Psoas muscle (tissue), 8 donors: ENCODE data around the gene SPRYD3. TPM values are rescaled to one million over a fixed set of nuclear protein-coding genes. Genes with fewer than 3 reads are reported as not detected.

Experiments
- ATAC-seq, 4 donors: fragments of 200-7000 bp; cut with Tn5 transposase; one replicate each; pipeline ENCODE4 v1.9.1; 2020; ENCODE audit warnings: moderate library complexity in 3 of 4, mild to moderate bottlenecking in 2 of 4
- DNase-seq, 2 donors: peaks; one replicate each; pipeline ENCODE4 v3.0.0-alpha.2; 2020
- H3K27ac ChIP-seq: fragments of 200-600 bp; one replicate; pipeline ENCODE4 v1.8.0; 2022
- H3K27me3 ChIP-seq, 3 donors: fragments of 200-600 bp in 1 of 3; one replicate each; pipeline versions ENCODE4 v1.6.1 to v1.8.0; 2013 to 2022; ENCODE audit warnings: low read length in 2 of 3, mild to moderate bottlenecking in 2 of 3, moderate library complexity in 1 of 3; ENCODE audit not compliant: insufficient read depth in 3 of 3
- H3K36me3 ChIP-seq, 2 donors: fragments of 200-600 bp in 1 of 2; one replicate each; pipeline versions ENCODE4 v1.6.1 to v1.8.0; 2013 to 2022; ENCODE audit warnings: low read depth in 1 of 2, mild to moderate bottlenecking in 1 of 2, moderate library complexity in 1 of 2; ENCODE audit not compliant: insufficient read depth in 1 of 2
- H3K4me1 ChIP-seq: fragments of 200-600 bp; one replicate; pipeline ENCODE4 v1.8.0; 2022
- H3K4me3 ChIP-seq: fragments of 200-600 bp; one replicate; pipeline ENCODE4 v1.8.0; 2022; ENCODE audit warnings: mild to moderate bottlenecking
- H3K9me3 ChIP-seq: fragments of 200-600 bp; one replicate; pipeline ENCODE4 v1.8.0; 2022
- CTCF ChIP-seq: fragments of 200-600 bp; IDR thresholded peaks from one replicate; pipeline ENCODE4 v1.8.0; 2022; ENCODE audit warnings: antibody characterized with exemption
- WGBS, 3 donors: extraction: QIAGEN DNeasy Blood & Tissue Kit; methylation state at CpG; one replicate each; pipeline versions ENCODE4 v1.1.6 to v1.1.7; 2013; 5-methylcytosine and 5-hydroxymethylcytosine counted together
- intact Hi-C, 2 donors: fragments of 100-400 bp; cut with DNase I; formaldehyde crosslinking; loops; one replicate each; pipeline versions ENCODE4 v1.11.0 to v1.14.2; 2022
- polyA plus RNA-seq, 3 donors: library from polyadenylated mRNA; stranded (reverse); fragments of 200-250 nt; gene quantifications; one replicate each; pipeline ENCODE4 v1.2.3, GENCODE V29; 2013
- total RNA-seq, 4 donors: library from RNA; stranded (reverse); fragmentation: NEBNext Ultra II Directional in 2 of 4; extraction: Animal tissue kit (Norgen Biotek cat#: 25700) in 2 of 4; gene quantifications; one replicate each; pipeline versions ENCODE4 v1.2.1 to v1.2.4, GENCODE V29; 2021 to 2023
- donor health status: healthy with polysubstance abuse.
- donor health status: DM: no; HTN: no; CAD: no; lungs with moderate emphysema.
- donor health status: Bipolar disorder and iron deficiency.
- donor health status: healthy.
- donor health status: DM: yes; HTN: yes; CAD: no.
- donor health status: DM: no; HTN: no; CAD: no.
- donor health status: DM: no; HTN: no; CAD: no.
- donor health status: DM: yes; HTN: yes; CAD: no.

SPRYD3 gene
- total and polyA plus RNA-seq, 7 donors: 16.5 to 49.1 (median 21.8) TPM

- DNase-seq: peak; percentile 62 to 90
- Histone ChIP-seq H3K27ac (peak overlapping the region; percentile 30), H3K4me1 (peaks cover 31% of the 10 kb centered on the region), H3K9me3 (no peaks in the 10 kb centered on the region), H3K27me3 (no peaks in the 10 kb centered on the region), H3K36me3 (peaks cover 0 to 59% of the 10 kb centered on the region in 2 donors), H3K4me3 (no peak overlapping the region)
- intact Hi-C loops: loop anchor here in 1 of 2 donors (5.0 kb wide), 1 partner anchor 127 kb away; no protein-coding TSS in a partner anchor
- peak in 1 of 4 donors; percentile 8 for ATAC-seq
- no peak for TF ChIP-seq CTCF
- 64 to 68% (median 67%) methylated on average over 12 of the region's 12 CpGs for WGBS, 3 donors
These were observed 9.4 kb downstream of the SPRYD3 start for GRCh38 chr12:53069621-53070410.

GRCh38 chr12:53068811-53069585 lies 10.2 kb downstream of the SPRYD3 start:
- intact Hi-C loops: loop anchor here (1.0 to 5.0 kb wide), 2 partner anchors 128 kb away; no protein-coding TSS in a partner anchor
- DNase-seq (peak; percentile 35 to 73), ATAC-seq (peak in 1 of 4 donors; percentile 2)
- no peak for TF ChIP-seq CTCF
- 70 to 78% (median 70%) methylated on average over 15 of the region's 15 CpGs for WGBS, 3 donors
- Histone ChIP-seq H3K9me3 (no peaks in the 10 kb centered on the region), H3K27ac (no peak overlapping the region), H3K4me1 (peaks cover 25% of the 10 kb centered on the region), H3K4me3 (no peak overlapping the region), H3K36me3 (peaks cover 0 to 59% of the 10 kb centered on the region in 2 donors), H3K27me3 (no peaks in the 10 kb centered on the region)

- DNase-seq (no peak), ATAC-seq (no peak)
- H3K9me3 ChIP-seq: no peaks in the 10 kb centered on the region
- H3K36me3 ChIP-seq: peaks cover 0 to 61% of the 10 kb centered on the region in 2 donors
- no peak overlapping the region for H3K4me3 ChIP-seq
- peaks cover 23% of the 10 kb centered on the region for H3K4me1 ChIP-seq
- intact Hi-C loops: loop anchor here (1.0 to 5.0 kb wide), 3 partner anchors 31 to 129 kb away; no protein-coding TSS in a partner anchor
- WGBS, 3 donors: 79 to 85% (median 82%) methylated on average over 13 of the region's 13 CpGs
- no peak overlapping the region for H3K27ac ChIP-seq
- no peak for TF ChIP-seq CTCF
- H3K27me3 ChIP-seq: no peaks in the 10 kb centered on the region
These were observed 11.0 kb downstream of the SPRYD3 start for GRCh38 chr12:53067993-53068770.

- DNase-seq (no peak), ATAC-seq (no peak)
- no peak overlapping the region for H3K27ac ChIP-seq
- no peaks in the 10 kb centered on the region for H3K9me3 ChIP-seq
- no peak for TF ChIP-seq CTCF
- H3K4me3 ChIP-seq: no peak overlapping the region
- peaks cover 23% of the 10 kb centered on the region for H3K4me1 ChIP-seq
- peaks cover 0 to 64% of the 10 kb centered on the region in 2 donors for H3K36me3 ChIP-seq
- H3K27me3 ChIP-seq: no peaks in the 10 kb centered on the region
- intact Hi-C loops: loop anchor here in 1 of 2 donors (2.0 to 5.0 kb wide), 2 partner anchors 31 to 130 kb away; no protein-coding TSS in a partner anchor
- WGBS, 3 donors: 70 to 76% (median 76%) methylated on average over 7 of the region's 7 CpGs
These were observed 11.9 kb downstream of the SPRYD3 start for GRCh38 chr12:53067074-53067992.
